Lower leg skin (tissue), 3 donors: ENCODE measurements around the gene PIGN.

Source experiments
- POLR2A ChIP-seq, 2 donors: fragments of 450-650 bp; IDR thresholded peaks; one replicate each; pipeline ENCODE4 v1.6.1; 2016 to 2017; ENCODE audit warnings: antibody characterized with exemption in 2 of 2, mild to moderate bottlenecking in 1 of 2, moderate library complexity in 1 of 2
- TF ChIP-seq, protein P1 (sequence below), 3 donors: fragments of 450-650 bp; IDR thresholded peaks; one replicate each; pipeline ENCODE4 v1.5.1; 2016; ENCODE audit warnings: antibody characterized with exemption in 3 of 3, mild to moderate bottlenecking in 3 of 3, moderate library complexity in 2 of 3

DNA sequence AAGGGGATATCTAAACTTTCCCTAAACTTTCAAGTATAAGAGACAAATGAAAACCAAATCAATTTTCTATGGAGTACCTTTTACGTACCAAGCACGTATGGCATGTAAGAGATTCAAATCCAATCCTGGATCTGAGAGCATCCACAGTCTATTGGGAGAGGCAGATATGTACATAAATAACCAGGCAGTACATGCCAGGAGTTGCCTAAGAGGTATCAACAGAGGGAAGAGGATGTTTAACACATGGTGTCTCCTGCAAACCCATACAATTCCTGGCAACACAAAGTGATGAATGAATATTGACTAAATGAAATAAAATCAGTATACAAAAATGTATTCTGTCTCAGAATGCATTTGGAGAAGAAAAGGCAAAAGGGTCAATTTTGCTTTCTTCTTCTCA is 116.6 kb downstream of the PIGN start:
- TF ChIP-seq, protein P1, sequence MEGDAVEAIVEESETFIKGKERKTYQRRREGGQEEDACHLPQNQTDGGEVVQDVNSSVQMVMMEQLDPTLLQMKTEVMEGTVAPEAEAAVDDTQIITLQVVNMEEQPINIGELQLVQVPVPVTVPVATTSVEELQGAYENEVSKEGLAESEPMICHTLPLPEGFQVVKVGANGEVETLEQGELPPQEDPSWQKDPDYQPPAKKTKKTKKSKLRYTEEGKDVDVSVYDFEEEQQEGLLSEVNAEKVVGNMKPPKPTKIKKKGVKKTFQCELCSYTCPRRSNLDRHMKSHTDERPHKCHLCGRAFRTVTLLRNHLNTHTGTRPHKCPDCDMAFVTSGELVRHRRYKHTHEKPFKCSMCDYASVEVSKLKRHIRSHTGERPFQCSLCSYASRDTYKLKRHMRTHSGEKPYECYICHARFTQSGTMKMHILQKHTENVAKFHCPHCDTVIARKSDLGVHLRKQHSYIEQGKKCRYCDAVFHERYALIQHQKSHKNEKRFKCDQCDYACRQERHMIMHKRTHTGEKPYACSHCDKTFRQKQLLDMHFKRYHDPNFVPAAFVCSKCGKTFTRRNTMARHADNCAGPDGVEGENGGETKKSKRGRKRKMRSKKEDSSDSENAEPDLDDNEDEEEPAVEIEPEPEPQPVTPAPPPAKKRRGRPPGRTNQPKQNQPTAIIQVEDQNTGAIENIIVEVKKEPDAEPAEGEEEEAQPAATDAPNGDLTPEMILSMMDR (IDR thresholded peaks at IDR 0.05), result no peak
- TF ChIP-seq POLR2A (IDR thresholded peaks at IDR 0.05), result no peak
